GM19023 (cell line): ENCODE data around the gene CHN2.

Source experiments
- ATAC-seq: cut with Tn5 transposase; IDR thresholded peaks from one replicate; pipeline ENCODE4 v1.9.1; 2021; ENCODE audit warnings: mild to moderate bottlenecking, moderate library complexity; ENCODE audit not compliant: unreplicated experiment

Gene CHN2

DNA sequence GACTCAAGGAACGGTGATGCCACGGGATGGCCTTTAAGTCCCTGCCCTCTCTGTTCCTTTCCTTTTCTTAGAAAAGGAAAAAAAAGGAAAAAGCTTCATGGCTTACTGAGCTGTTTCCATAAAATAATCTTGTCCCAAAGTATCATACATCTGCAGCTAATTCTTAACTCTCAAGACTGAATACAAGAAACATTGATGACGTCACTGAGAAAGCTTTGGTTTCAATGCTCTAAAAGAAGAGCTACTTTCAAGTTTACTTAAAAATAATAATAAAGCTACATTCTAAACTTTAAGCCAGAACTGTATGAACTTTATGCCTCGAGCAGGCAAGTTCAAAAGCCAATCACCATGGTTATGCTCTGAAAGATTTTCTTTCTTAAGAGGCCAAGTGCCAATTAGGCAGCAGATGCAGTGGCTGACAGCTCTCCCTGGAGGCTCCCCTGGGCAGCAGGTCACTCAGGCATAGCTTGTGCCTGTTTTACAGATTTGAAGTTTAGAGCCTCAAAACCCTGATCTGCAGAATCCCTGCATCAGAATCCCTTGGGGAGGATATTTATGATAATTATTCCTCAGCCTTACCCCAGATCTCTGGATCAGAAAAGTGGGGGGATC lies 165.0 kb downstream of the CHN2 start:
- ATAC-seq = no peak

DNA sequence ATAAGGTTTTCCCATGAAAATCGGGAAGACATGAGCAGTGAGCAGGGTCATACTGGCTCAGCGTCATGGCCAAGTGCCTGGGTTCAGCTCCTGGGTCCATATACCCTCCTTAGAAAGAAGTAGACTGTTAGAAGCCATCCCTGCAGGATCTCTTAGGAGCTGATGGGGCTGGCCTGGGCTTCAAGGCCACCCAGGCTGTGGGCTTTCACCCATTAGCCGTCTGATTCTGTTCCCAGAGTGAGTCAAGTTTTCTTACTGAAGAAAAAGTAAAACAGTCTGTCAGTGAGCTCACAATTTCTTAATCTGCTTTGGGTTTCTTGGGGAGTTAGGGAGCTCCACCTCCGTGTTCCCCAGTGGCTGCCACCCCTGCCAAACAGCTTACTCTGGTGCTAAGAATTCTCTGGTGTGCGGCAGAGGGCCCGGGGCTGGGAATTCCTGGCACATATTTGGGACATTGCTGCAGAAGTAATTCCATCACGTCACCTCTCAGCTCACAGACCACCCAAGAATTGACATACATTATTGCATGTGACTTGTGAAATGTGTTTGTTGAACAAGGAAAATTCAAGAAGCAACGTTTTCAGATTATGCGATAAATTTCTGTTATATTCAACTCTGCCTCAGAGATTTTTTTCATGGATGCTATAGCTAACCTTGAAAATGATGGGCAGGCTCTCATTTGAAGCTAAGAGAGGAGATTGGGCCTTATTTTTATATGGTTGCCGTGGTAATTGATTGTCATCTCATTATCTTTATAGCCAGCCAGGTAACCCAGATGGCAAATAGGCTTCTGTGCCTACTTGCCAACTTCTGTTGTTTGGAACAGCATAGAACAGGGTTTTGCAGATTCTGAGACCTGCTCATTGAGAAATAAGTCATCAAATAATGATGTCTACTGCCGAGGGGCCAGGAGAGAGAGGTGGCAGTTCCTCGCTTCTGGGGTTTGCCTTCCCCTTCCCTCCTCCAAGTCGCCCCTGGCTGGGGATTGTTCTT lies 166.4 kb downstream of the CHN2 start:
- no peak for ATAC-seq

DNA sequence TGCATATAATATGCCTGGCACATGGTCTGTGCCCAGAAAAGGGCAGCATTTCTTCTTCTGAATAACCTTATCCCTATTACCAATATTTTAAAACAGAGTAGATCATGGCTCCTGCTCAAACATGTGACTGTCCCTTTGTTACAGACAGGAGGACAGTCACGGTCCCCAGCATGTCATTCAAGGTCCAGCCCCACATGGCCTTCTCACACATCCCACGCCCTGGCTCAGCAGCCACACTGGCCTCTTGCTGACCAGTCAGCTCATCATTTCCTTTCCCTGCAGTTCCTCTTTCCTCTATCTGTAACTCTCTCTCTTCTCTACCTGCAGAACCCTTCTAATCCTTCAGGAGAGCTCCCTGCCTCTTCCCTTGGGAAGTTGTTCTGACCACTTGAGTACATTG lies 167.8 kb downstream of the CHN2 start:
- no peak for ATAC-seq

DNA sequence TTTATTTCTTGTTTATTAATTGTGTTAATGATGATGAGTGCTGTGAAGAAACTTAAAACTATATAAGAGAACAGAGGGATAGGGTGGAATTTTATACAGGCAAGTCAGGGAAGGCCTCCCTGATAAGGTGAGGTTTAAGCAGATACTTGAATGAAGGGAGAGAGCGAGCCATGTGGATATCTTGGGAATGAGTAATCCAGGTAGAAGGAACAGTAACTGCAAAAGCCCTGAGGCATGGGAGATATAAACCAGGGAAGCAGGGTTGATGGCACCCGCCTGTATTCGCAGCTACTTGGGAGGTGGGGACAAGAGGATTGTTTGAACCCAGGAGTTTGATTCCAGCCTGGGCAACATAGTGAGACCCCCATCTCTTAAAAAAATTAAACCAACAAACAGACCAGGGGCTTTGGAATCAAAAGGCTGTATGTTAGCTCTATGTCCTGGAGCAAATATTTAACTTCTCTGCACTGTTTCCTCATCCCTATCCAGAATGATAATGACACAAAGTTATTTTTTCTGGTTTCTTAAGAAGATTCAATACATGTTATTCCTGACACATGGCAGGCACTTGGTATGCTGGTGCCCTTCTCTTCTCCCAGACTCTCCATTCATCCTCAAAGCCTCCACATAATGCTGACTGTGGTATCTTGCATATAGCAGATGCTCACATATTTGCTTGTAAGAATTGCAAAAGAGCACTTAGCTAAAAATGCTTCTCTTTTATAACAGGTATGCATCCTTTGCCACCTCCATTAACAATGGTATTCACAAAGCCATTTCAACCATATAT lies 169.3 kb downstream of the CHN2 start:
- no peak for ATAC-seq

DNA sequence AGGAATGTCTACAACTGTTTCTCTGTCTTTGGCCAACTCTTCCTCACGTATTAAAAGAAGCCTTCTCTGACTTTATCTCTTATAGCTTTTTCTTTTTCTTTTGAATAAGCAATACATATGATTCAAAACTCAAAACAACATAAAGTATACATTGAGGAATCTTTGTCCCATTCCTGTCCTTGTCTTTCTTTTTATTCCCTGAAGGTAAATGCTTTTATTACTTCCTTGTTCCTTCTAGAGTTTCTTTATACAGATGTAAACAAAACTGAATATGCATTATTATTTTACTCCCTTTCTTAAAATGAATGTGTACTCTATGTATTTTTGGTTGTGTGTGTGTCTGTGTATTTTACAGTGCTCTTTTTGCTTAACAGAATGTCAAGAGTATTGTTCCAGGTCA lies 170.1 kb downstream of the CHN2 start:
- ATAC-seq = no peak

DNA sequence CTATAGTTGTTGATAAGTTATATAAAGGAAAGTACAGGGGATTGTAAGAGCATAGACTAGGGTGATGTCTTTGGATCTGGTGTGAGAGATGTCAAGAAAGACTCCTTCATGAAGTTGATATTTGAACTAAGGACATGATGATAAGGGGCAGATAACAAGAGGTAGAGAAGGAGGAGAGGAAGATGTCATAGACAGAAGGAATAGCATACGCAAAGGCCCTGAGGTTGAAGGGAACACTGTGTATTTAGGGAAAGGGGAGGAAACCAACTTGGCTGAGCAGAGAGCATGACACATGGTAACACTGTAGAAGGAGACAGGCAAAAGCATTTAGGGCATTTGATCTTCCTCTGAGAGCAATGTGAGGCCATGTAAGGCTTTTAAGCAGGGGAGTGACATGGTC lies 170.8 kb downstream of the CHN2 start:
- ATAC-seq = no peak

DNA sequence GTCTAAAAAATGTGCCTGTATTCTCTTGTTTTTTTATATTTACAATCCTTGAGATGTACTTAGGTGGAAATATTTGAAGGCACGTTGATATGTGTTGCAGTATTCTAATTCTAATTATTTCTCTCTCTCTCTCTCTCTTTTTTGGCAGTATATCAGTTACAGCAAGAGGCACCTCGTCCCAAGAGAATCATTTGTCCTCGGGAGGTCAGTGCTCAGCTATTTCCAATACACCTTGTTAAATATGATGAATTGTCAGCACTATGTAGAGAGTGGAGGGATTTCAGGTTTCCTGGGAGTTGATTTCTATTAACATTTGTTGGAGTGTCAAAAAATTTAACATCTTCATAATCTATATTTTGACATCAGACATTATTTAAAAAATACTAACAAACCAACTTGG lies 173.2 kb downstream of the CHN2 start:
- ATAC-seq = no peak

DNA sequence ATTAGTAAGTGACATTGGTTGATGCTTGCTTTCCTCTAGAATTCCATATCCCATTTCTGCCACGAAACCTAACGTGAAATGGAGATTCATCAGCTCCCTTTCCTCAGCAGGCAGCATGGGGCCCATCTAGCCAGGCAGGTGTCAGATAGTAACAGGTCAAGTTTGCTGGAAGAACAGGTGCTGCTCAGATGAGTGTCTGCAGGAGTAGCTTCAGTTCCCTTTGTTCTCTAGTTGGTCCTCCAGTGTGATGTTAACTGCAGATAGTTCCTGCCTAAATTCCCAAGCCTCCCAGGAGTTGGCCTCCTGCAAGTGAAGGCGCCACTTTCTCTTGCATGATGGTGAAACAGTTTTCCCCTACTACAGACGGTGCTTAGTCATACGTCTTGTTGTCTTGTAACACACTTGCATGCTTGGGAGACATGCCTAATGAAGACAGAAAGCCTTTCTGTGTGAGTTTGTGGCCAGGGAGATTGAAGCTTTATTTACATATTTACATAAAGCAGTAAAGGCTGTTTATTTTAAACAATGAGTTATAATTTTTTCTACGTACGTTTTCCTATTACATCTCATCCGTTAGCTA lies 175.4 kb downstream of the CHN2 start:
- ATAC-seq = no peak

DNA sequence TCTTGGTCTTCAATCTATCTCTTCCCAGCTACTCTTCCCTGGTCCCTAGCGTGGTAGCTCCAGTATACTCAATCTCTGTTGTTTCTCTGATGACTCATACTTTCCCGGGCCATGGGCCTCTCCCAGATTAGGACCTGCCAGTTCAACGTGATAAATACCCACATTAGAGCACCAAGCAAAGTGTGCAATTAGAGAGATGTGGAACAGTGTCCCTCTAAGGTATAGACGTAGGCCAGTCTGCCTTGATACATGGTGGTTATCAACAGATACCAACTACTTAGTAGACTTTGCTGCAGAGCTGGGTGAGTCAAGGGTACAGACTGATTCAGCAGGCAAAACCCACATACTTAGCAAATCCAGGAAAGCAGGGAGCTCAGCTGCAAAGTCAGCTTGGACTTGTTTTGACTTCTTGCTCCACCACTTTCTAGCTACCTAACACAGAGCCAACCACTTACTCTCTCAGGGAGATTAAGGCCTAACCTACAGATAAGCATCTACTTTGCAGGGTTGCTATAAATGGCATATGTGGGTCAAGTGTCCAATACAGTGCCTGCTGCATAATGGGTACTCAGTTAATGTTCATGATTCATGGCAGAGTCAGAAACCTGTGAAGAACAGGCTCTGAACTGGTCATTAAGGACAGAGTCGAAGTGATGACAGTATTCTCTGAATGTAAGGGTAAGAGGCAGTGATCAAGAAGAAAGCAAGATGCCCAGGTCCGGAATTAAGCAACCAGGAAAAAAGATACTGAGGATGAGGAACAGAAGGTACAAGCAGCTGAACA lies 176.1 kb downstream of the CHN2 start:
- ATAC-seq = no peak

DNA sequence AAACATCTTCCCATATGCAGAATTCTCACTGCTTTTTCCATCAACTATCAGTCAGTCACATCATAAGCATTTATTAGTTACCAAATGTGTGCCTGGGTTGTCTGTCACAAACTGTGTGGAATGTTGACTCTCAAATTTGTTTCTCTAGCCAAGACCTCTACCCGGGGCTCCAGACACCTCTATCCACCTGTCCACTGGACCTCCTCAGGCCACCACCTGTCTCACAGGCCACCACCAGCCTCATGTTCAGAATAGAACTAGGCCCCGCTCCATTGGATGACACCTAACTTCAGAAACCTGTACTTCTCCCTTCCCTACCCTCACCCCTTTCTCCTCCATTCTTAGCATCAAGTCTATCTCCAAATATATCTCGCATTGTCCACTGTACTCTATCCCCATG lies 176.9 kb downstream of the CHN2 start:
- no peak for ATAC-seq

DNA sequence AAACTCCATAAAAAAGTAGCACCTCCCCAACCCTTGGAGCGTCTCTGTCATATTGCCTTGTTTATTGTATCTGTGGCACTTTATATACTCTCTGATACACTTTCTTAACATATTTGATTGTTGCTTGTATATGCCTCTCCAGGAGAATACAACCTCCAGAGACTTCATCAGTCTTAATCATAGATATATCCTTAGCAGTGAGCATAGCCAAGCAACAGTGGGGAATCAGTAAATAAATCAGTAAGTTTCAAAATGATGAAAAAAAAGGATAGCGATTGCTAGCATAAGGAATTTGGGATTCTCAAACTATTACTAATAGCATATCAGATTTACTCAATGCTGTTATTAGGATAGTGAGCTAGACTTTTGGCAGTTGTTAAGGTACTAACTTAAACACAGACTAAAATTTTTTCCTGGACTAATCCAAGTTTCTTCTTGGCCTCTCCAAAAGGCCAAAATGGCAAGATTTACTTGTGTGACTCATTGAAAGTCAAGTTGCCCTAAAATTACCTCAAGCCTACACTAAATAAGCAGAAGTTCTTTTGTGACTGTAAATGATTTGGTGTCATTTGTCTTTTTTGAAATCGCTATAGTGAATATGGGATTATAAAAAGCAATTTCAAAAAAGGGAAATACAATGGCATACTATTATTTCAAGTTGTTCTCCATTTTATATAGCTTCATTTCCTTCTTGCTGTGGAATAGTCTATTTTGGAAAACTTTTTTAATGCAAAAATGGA lies 177.9 kb downstream of the CHN2 start:
- ATAC-seq = no peak

DNA sequence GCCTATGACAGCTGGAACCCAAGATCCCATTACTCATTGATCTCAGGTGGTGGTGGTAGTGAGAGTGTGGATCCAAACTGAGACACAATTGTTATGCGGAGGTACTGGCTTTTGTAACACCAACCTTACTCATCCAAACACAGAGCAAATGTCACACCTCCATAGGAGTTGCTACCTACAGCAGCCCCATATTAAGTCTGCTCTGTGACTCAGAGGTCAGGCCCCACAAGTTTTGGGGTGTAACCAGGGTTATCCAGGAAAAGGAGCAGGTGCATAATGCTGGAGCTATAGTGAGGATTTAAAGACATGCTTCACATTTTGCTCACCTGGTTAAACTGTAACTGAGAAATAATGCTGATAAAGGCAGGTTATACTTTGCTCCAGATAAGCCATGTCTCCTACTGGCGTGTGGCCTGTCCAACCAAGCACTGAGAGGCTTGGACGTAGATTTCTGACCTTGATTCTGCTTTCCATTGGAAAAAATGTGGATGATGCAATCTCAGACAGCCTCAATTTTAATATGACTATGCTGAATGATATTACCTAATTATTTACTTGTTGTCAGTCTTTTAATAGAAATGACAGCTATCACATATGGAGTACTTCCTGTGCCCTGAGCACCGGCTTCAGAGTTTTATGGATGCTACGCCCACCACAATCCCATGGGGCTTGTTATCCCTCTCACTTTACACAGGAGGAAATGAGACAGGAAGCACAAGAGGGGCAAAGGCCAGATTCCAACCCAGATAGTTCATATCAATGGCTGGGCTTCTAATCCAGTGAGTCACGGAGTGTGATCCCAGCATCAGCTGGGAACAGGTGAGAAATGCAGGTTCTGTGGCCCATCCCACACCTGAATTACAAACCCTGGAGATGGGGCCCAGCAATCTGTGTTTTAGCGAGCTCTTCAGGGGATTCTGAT lies 181.3 kb downstream of the CHN2 start:
- no peak for ATAC-seq

DNA sequence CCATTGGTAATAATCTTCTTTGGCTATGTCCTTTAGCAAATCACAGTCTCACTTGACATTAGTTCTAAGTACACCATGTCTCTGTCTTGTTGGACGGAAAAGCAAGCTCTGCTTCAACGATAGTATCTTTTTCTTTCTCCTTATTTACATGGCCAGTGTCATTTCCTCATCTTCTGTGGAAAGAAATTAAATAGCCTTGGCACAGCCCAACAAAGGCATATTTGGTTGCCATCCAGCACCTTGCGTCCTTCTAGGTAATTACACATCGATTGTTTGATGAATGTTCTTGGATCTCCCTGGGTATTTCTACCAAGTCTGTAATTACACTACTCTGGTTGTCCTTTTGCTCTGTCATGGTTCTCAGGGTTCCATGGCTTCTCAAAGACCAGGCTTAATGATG lies 183.1 kb downstream of the CHN2 start:
- no peak for ATAC-seq

DNA sequence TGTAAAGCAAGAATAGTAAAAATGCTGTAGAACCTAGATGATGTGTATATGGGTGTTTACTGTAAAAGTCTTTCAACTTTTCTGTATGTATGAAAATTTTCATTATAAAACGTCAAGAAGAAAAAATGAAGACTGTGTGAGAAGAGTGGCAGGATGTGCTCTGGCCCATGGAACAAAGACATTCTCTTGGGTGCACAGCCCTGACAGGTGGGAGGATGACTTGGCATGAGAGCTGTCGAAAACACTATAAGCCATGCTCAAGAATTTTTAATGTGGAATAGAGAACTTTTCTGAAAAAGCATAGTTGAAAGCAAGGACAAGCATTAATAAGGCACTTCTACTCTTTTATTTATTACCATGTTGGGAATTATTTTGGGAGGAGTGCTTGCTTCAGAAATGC lies 185.0 kb downstream of the CHN2 start:
- no peak for ATAC-seq

DNA sequence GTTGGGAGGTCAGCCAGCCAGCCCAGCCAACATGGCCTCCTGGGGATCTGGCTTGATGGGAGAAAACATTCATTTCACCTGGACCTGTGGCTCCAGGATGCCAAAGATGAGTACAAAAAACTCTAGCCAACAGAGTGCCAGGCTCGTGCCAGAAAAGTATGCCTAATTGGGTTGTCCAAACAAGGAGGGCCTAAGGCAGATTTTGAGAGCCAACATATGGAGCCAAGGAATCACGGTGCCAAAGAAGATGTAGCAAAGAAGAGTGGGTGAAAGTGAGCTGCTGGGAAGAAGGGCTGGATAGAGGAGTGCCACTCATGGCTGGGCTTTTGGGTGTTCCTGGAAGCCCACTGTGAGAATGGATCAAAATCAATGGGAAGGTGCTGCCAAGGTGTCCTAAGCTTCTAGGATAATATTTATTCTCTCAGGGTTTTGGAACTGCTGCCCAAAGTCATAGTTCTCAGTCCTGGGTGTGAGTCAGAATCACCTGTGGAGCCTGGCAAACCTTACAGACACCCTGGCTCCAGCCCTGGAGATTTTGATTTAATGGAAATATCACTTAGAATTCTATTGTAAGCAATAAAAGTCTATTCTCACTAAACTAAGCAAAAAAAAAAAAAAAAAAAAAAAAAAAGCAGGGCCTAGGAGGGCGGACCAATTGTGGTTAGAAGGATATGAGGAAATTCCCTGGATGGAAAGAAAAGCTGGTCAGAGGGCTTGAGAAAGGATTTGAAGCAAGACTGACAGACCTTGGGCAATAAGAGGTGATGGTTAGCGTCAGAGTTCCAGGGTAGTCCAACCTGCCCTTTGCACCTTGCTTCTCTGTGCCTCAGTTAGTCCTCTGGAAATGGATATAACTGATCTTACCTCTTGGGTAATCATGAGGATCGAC lies 186.9 kb downstream of the CHN2 start:
- ATAC-seq = no peak

DNA sequence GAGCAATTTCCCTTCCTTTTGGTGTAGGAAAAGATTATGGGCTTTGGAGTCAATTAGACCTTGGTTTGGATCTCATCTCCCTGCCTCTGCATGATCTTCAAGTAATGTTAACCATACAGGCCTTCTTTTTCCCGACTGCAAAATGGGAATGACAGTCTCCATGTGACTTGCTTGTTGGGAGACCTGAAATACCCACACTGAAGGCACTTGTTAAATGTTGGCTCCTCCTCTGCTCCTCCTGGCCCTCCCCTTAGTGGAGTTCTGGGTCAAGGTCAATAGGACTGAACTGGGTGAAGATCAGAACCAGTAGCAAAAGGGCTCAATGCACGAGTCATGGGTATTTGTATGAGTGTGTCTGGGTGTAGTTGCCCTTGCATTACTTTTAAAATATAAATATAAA lies 189.7 kb downstream of the CHN2 start:
- no peak for ATAC-seq

DNA sequence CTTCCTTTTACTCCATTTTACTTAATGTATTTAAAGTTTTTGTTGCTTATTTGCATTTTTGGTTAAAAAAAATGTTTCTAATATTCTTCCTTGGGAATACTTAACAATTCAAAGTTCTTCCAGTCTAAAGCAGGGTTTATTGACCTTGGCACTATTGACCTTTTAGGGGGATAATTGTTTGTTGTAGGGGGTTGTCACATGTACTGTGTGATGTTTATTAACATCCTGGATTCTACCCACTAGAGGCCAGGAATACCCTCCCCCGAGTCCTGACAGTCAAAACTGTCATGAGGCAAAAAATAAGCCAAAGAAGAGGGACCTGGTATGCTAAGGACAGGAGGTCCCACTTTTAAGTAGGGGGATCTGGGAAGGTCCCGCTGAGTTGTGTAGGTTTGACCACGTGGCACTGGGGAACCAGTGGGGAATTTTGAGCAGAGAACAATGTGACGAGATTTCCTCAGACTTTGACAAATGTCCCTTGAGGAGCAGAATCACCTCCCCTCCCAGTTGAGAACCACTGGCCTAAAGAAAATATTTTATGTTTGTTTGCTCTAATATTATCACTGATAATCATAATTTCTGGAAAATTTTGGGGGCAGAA lies 190.7 kb downstream of the CHN2 start:
- no peak for ATAC-seq
